ENCODE measurements around the gene RNF19B.

DNA sequence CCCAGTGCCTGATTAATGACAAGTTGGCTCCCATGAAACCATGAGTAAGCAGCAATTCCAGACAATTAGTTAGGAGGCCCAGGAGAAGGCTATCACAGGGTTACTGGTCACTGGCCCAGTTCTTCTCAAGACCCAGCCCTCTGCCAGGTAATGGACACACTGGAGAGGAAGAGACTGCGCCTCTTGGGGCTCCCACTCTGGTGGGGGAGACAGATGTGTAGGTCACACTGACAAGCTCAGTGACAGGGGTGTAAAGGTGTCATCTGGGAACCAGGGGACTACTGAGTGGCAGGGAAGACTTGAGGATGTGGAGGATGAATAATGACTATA is 73.4 kb downstream of the RNF19B start:
- no peak for TF ChIP-seq POLR2A (IDR thresholded peaks at IDR 0.05; ENCODE audit: low read depth, low read length)
- no peak for TF ChIP-seq TAF1 (IDR thresholded peaks at IDR 0.05; ENCODE audit: borderline replicate concordance, low read depth, low read length)
- no peak for TF ChIP-seq POLR2AphosphoS5 (IDR thresholded peaks at IDR 0.05; ENCODE audit: low read depth, low read length)
